T47D (cell line): ENCODE measurements around the gene BBS9.
"Not testable (repeated sequence)": the region's sequence is repeated elsewhere in the genome, so short reads cannot be mapped to it uniquely, and the experiment has no call there.

Experiments
- DNase-seq, 2 experiments: peaks; one replicate each; pipeline versions ENCODE4 v3.0.0 to v3.0.0-alpha.2; 2011 to 2012; ENCODE audit warnings: low read depth in 1 of 2, low spot score in 1 of 2
- JUND ChIP-seq: IDR thresholded peaks from 2 replicates; pipeline ENCODE4 v1.6.1; 2012; ENCODE audit warnings: low read depth
- in situ Hi-C: cut with HindIII; loops from 2 replicates; pipeline ENCODE4 v1.10.0; 2016; ENCODE audit warnings: low sequenced_read_pairs, low pct_unique_long_range_greater_than_20kb

BBS9 gene

DNA sequence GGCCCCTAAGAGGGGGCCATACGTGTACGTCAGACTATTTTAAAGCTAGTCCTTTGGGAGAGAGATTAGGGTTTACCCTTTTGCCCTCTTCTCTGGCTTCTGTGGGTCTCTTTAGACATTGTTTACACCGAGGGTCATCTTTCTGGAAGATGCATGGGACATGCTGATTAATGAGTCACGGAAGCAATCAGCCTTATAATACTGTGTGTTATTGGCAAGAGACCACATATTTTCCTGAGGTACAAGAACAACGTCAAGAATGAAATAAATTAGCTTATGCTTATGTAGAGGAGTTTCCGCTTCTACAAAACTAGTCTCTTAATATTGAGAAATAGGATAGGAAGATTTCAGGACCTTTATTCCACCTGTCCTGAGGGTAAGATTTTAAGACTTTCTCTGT, 327.7 kb downstream of the BBS9 start:
- DNase-seq = no peak
- in situ Hi-C loops = no loop called here
- TF ChIP-seq JUND = no peak

GRCh38 chr7:33458581-33458980, 329.2 kb downstream of the BBS9 start:
- TF ChIP-seq JUND = no peak
- DNase-seq = no peak
- in situ Hi-C loops = no loop called here

DNA sequence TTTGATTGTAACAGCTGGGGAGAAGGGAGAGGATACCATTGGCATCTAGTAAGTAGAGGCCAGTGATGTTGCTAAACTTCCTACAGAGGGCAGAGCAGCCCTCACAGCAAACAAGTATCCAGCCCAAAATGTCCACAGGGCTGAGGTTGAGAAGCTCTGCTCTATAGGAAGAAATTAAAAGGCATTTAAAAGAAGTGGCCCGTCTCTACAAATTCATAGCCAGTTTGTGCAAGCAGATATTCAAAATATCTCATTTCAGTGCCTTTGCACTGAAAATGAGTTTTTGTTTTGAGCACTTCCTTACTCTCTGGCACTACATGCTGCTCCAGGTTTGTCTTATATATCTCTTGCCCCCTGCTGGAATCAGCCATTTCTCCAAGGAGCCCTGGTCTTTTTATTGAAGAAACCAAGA, 330.0 kb downstream of the BBS9 start:
- DNase-seq = peak in 1 of 2 experiments; percentile 84
- TF ChIP-seq JUND = no peak
- in situ Hi-C loops = no loop called here

- no peak for TF ChIP-seq JUND
- no peak for DNase-seq
- in situ Hi-C loops = no loop called here
Measured at GRCh38 chr7:33463131-33463530, 333.8 kb downstream of the BBS9 start.

DNA sequence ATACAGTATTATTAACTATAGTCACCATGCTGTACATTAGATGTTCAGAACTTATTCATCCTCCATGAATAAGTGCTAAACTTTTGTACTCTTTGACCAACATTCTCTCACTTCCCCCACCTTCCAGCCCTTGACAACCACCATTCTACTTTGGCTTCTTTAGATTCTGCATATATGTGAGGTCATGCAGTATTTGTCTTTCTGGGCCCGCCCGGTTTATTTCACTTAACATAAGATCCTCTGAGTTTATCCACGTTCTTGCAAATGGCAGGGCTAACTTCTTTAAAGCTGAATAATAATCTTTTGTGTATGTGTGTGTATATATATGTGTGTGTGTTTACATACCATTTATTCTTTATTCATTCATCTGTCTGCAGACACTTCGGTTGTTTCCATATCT, 336.8 kb downstream of the BBS9 start:
- no peak for TF ChIP-seq JUND
- in situ Hi-C loops = no loop called here
- no peak for DNase-seq

GRCh38 chr7:33471636-33472242, 342.4 kb downstream of the BBS9 start:
- TF ChIP-seq JUND = no peak
- in situ Hi-C loops = no loop called here
- no peak for DNase-seq

- peak in 1 of 2 experiments; percentile 31 for DNase-seq
- no peak for TF ChIP-seq JUND
- in situ Hi-C loops = no loop called here
Measured at GRCh38 chr7:33472348-33473025, 343.1 kb downstream of the BBS9 start.

GRCh38 chr7:33477719-33478480, 348.5 kb downstream of the BBS9 start:
- in situ Hi-C loops = no loop called here
- no peak for DNase-seq
- TF ChIP-seq JUND = no peak

GRCh38 chr7:33484476-33484875, 355.1 kb downstream of the BBS9 start:
- DNase-seq, in situ Hi-C loops: not testable (repeated sequence)
- TF ChIP-seq JUND = 0 out of 2 replicates have a peak, but pooled peaks have one; percentile 54

GRCh38 chr7:33485747-33486493, 356.6 kb downstream of the BBS9 start:
- no peak for TF ChIP-seq JUND
- DNase-seq = no peak
- in situ Hi-C loops = no loop called here

- no peak for TF ChIP-seq JUND
- in situ Hi-C loops = no loop called here
- no peak for DNase-seq
Measured at GRCh38 chr7:33486633-33487032, 357.3 kb downstream of the BBS9 start.

DNA sequence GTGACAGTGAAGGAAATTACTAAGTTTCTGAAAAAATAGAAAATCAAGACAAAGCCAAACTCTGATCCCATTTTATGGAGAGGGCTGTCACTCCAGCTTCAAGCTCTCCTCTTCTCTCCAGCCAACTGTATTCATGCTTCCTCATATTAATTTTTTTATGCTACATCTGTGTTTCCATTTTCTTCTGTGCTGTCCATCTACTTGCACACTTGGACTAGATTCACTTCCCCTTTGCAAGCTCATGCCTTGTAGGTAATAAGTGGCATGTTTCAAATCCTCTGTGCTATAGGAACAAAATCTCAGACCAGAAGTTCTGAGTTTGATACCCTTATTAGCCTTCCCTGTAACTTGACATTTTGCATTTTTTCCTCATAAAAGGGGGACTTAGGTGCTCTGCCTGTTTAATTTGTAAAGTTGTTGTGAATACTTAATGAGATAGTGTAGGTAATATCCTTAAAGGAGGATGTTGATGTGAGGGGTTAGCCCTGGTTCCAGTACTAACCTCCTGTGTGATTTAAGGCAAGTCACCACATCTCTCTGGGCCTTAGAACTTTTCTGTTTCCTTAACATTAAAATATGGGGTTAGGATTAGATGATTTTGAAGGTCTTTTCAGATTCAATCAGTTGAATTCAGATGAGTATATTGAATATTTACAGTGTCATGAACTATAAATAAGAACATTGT, 358.8 kb downstream of the BBS9 start:
- in situ Hi-C loops = no loop called here
- no peak for DNase-seq
- no peak for TF ChIP-seq JUND
